ENCODE data around the gene PHACTR3. TPM values are rescaled to one million over a fixed set of nuclear protein-coding genes. Genes with fewer than 3 reads are reported as not detected.

Gene PHACTR3
- total RNA-seq, 1 donor from 2014 or later = 1.8 TPM

GRCh38 chr20:59823491-59824259, 219.3 kb downstream of the PHACTR3 start:
- peak; percentile 62 for DNase-seq (ENCODE audit: low spot score)

- peak; percentile 59 for DNase-seq (ENCODE audit: low spot score)
Observed at GRCh38 chr20:59824711-59825562, 220.6 kb downstream of the PHACTR3 start.

DNA sequence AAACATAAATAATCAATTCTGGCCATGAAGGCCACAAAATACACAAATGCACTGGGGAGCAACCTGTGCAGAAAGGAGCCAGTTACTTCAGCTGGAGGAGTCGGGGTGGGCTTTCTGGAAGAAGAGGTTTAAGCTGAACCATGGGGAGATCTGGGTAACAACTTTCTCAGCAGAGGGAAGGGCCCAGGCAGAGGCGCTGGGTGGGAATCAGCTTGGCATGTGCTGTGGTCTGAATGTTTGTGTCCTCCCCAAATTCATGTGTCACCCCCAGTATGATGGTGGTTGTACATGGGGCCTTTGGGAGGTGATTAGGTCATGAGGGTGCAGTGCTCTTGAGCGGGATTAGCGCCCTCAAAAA, 221.2 kb downstream of the PHACTR3 start:
- no peak for DNase-seq (ENCODE audit: low spot score)

DNA sequence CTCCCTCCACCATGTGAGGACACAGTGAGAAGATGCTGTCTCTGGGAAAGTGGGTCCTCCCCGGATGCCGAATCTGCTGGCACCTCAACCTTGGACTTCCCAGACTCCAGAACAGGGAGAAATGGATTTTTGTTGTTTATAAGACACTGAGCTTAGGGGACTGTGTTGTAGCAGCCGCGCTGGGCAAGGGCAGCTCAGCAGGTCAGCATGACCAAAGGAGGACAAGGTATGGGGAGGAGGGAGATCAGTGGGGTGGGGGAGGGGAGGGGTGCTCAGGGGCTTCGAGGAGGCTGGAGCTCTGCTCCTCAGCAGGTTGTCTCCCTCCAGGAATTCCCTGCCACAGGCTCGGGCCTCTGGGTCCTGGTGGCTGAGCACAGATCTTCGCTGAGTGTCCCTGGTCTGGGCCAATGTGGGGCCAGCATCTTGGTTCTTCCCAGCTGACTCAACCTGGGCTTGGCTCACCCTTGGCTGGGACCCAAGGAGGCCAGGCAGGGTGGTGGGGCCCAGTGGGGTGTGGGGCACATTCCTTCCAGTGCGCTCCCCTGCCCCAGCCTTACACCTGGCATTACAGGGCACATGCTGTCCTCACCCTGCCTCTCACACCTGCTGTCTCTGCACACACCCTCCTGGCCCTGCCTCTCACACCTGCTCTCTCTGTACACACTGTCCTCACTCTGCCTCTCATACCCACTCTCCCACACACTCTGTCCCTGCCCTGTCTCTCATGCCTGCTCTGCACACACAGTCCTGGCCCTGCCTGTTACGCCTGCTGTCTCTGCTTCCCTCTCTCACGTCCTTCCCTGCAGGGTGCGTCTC, 221.8 kb downstream of the PHACTR3 start:
- DNase-seq (ENCODE audit: low spot score) = peak; percentile 82

DNA sequence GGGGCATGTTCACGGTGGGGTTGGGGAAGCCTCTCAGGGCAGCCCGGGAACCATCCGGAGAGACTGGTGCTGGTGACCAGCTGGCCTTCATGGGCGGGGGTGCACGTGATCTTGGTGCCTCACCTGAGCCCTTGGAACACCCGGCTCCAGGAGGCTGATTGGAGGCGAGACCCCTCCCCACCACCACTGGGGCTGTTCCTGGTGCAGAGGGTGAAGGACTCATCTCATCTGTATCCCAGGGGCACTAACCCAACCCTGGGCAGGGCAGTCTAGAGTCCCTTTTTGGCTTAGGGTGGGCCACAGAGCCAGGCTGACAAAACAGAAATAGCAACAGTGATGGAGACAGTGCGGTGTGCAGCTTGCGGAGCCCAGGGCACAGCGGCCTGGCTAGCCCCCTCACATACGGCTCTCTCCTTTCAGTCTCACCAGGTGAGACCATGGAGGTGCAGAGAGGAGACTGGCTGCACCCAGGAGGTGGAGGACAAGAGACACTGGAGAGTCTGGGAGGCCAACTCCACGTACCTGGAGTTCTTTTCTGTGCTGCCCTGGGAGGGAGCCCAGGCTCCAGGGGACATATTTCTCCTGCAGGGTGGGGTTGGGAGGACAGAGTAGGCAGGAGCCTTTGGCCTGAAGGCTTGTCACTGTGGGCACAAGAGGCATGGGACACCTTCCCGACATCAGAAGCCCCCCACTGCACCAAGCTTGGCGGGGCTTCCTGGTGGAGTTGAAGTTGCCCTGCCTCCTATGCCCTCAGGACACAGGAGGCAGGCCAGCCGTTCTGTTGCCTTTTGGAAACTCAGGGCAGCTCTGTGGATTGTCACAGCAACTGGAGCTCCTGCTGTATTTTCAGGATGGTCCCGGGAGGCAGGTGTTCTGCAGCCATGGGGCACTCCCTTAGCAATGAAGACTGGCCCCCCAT, 223.1 kb downstream of the PHACTR3 start:
- peak; percentile 88 for DNase-seq (ENCODE audit: low spot score)

DNA sequence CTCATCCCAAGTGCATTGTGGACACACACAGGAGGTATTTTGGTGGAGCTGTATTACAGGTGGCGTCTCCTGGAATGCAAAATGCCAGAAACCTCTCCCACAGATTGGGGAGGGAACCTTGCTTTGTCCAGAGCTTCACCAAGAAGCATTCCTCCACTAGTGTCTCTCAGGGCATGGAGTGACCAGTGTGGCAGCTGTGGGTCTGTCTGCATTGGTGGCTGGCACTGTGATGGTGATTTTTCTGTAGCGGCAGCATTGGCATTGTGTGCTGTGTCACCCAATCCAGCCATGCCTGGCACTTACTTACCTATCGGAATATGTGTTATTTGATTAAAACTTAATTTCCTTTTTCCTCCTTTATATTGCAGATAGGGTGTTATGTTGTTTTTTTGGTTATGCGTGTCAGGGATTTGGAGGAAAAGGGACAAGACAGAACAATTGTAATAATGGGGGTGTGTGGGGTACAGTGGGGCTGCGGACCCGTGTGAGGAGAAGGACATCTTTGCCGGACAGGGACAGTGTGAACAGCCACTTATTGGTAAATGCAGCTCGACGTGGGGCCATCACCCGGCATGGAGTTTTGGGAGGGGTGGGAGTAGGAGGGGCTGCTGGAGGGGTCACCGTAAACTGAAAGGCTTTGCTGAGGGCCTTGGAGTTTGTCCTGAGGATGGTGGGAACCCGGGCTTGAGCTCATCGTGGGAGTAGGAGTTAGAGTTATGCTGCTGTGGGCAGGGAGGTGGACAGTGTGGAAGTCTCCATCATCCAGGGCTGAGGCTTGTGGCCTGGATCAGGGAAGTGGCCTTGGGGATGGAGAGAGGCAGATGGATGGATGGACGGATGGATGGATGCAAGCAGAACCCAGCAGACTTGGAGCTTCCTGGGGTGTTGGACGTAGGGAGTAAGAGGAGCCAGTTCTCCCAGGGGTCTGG, 224.0 kb downstream of the PHACTR3 start:
- DNase-seq (ENCODE audit: low spot score) = peak; percentile 65

DNA sequence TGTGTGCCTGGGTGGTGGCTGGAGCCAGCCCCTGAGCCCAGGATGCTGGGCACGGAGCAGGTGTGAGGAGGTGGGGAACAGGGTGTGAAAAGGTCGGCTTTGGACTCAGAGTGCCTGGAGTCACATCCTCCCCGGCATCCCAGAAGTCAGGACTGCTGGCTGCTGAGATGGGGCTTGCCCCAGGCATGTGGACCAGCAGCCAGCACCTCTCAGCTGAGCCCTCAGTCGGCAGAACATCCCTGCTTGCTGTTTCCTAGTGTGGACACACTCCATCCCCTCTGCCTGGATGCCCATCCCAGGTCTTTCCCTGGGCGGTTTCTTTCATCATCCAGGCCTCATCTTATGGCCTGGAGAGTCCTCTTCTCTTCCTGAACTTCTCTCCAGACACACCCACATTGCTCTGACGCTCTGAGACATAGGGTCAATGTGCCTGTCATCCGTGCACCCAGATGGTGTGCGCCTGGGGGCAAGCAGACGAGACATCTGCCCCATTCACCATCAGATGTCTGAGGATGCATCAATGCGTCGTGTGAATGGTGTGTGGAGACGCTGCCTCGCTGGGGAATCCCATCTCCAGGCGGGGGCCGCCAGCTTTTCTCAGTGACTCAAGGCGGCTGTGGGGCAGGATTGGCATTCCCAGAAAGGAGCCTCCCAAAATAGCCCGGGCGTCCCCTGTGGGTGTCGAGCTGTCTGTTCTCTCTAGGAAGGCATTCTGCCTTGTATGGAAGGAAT, 224.9 kb downstream of the PHACTR3 start:
- DNase-seq (ENCODE audit: low spot score) = peak; percentile 88

DNA sequence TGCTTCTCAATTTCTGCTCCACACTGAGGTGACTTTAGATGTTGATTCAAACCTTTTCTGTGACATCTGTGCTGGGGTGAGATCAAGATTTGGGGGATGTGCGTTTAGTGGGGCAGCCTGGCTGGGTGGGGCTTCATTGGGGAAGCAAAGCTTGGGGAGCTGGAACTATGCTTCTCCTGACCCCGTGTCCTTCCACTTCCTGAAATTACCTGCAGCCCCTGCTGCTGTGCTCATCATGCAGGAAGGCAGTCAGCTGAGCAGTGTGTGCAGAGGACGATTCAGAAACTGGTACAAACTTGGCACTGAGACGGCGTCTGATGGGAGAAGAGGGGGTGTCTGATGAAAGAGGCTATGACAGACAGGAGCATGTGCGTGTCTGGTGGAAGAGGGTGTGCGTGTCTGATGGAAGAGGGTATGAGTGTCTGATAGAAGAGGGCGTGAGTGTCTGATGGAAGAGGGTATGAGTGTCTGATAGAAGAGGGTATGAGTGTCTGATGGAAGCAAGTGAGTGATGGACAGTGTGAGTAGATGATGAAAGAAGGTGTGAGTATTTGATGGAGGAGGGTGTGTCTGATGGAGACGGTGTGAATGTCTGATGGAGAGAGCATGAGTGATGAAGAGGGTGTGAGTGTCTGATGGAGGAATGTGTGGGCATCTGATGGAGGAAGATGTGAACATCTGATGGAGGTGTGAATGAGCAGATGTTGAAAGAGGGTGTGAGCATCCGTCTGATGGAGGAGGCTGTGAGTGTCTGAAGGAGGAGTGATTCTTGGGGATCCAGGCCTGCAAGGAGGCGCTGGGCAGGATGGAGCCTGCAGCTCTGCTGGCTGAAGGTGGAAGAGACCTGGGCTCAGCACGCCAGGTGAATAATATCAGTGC, 225.7 kb downstream of the PHACTR3 start:
- DNase-seq (ENCODE audit: low spot score) = peak; percentile 72

GRCh38 chr20:59830665-59831023, 226.3 kb downstream of the PHACTR3 start:
- peak; percentile 45 for DNase-seq (ENCODE audit: low spot score)

DNA sequence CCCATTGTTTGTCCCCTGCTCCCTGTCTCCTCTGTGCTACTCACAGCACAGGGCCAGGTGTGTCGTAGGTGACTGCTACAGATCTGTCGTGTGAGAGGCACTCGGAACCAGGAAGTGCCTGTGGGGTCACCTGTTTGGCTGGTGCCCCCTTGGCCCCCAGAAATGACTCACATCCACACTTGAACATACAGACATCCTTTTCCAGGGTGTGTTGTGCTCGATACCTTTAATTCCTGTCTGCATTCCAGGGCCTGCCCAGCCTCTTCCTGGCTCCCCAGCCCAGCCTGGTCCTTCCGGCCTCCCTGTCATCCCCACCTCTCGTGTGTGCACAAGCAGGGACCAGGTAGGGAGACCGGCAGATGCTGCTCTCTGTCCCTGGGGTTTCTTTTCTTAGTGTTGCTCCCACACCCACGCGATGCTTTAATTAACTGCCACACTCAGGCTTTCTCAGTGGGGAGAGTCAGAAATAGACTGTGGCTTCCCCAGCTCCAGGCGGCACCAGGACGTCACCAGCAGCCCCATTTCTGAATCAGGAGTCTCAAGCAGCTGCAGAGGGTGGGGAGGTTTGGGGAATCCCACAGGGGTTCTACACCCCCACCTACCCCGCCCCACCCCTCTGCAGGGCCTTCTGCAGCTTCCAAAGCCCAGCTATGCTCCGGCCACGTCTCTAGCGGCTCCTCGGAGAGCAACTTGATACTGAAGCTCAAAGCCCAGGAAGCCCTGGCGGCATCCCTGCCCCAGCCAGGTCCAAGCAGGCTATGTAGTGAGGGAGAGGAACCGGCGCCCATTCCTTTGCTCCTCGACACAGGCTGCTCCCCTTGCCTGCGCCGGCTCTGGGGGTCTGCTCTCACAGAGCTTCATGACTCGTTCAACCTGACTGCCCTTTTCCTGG, 226.9 kb downstream of the PHACTR3 start:
- peak; percentile 67 for DNase-seq (ENCODE audit: low spot score)

- no peak for DNase-seq (ENCODE audit: low spot score)
Observed at GRCh38 chr20:59831916-59832270, 227.6 kb downstream of the PHACTR3 start.

- DNase-seq (ENCODE audit: low spot score) = peak; percentile 76
Observed at GRCh38 chr20:59832406-59833363, 228.3 kb downstream of the PHACTR3 start.

- DNase-seq (ENCODE audit: low spot score) = peak; percentile 45
Observed at GRCh38 chr20:59835057-59835447, 230.7 kb downstream of the PHACTR3 start.

DNA sequence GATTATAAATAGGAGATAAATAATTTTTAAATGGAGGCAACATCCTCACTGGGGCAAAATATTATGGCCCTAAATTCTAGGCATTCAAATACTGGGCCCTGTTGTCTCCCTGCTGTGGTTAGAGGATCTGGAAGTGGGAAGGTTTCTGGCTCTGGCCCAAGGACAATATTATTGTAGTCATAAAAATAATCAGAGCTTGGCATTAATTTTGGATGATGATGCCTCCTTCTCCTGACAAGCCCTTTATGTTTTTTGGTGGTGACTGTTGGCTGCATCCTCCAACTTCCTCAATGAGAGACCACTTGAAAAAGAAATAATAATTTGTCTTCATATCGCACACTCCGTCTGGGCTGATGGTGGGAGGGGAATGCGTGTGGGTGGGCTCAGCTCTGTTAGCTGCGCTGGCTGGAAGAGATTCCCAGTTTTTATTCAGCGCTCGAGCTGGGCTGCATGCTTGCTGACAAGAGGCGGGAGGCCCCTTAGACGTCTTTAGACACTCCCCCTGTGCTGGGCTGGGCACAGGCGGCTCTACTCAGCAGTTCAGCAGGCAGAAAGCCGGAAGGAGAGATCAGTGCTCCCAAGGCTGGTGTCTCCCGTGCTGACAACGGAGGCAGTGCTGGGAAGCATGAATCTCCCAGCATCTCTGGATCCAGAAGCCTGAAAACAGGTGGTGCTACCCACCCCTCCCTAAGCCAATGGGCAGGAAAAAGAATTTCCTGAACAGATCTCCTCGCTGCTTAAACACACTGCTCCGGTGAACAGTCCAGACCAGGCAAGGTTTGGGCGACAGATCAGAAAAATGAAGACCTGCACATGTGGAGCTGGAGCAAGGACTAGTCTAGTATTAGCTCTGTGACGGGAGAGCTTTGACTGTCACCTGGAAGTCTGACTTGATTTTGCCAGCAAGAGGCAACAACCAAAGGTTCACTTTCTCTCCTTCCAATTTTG, 231.4 kb downstream of the PHACTR3 start:
- DNase-seq (ENCODE audit: low spot score) = peak; percentile 72

Measured in mesenteric fat pad (tissue), 1 donor.